ENCODE results near the gene AMELX.

The AMELX gene

GRCh38 chrX:11293113-11293512 is at the start of gene AMELX:
Gene AMELX, plus strand, starts transcription at chrX:11293413. Its CDS starts 1,376 bp downstream, at chrX:11294789.
- DNase-seq (ENCODE audit: low spot score): no peak

GRCh38 chrX:11244636-11245035 is 48.6 kb upstream of the AMELX start:
- no peak for DNase-seq (ENCODE audit: low spot score)

- no peak for DNase-seq (ENCODE audit: low spot score)
Observed at GRCh38 chrX:11254417-11255109, 38.6 kb upstream of the AMELX start.

- no peak for DNase-seq (ENCODE audit: low spot score)
Observed at GRCh38 chrX:11257290-11257689, 35.9 kb upstream of the AMELX start.

GRCh38 chrX:11257711-11258110 is 35.5 kb upstream of the AMELX start:
- no peak for DNase-seq (ENCODE audit: low spot score)

GRCh38 chrX:11259437-11259836 is 33.8 kb upstream of the AMELX start:
- DNase-seq (ENCODE audit: low spot score): no peak

- no peak for DNase-seq (ENCODE audit: low spot score)
Observed at GRCh38 chrX:11261260-11261659, 32.0 kb upstream of the AMELX start.

- no peak for DNase-seq (ENCODE audit: low spot score)
Observed at GRCh38 chrX:11264925-11265324, 28.3 kb upstream of the AMELX start.

GRCh38 chrX:11265352-11265751 is 27.9 kb upstream of the AMELX start:
- no peak for DNase-seq (ENCODE audit: low spot score)

- DNase-seq (ENCODE audit: low spot score): no peak
Observed at GRCh38 chrX:11266573-11267003, 26.6 kb upstream of the AMELX start.

- no peak for DNase-seq (ENCODE audit: low spot score)
Observed at GRCh38 chrX:11267425-11267824, 25.8 kb upstream of the AMELX start.

- DNase-seq (ENCODE audit: low spot score): no peak
Observed at GRCh38 chrX:11269006-11269405, 24.2 kb upstream of the AMELX start.

GRCh38 chrX:11269996-11270395 is 23.2 kb upstream of the AMELX start:
- no peak for DNase-seq (ENCODE audit: low spot score)

GRCh38 chrX:11272290-11272689 is 20.9 kb upstream of the AMELX start:
- DNase-seq (ENCODE audit: low spot score): no peak

- no peak for DNase-seq (ENCODE audit: low spot score)
Observed at GRCh38 chrX:11272863-11273262, 20.4 kb upstream of the AMELX start.

- DNase-seq (ENCODE audit: low spot score): no peak
Observed at GRCh38 chrX:11273544-11273943, 19.7 kb upstream of the AMELX start.

- DNase-seq (ENCODE audit: low spot score): no peak
Observed at GRCh38 chrX:11282043-11282442, 11.2 kb upstream of the AMELX start.

GRCh38 chrX:11285651-11286050 is 7.6 kb upstream of the AMELX start:
- DNase-seq (ENCODE audit: low spot score): no peak

- DNase-seq (ENCODE audit: low spot score): no peak
Observed at GRCh38 chrX:11287505-11287904, 5.7 kb upstream of the AMELX start.

GRCh38 chrX:11290416-11291102 is 2.7 kb upstream of the AMELX start:
- no peak for DNase-seq (ENCODE audit: low spot score)

- no peak for DNase-seq (ENCODE audit: low spot score)
Observed at GRCh38 chrX:11296051-11296450, 2.8 kb downstream of the AMELX start.

- DNase-seq (ENCODE audit: low spot score): no peak
Observed at GRCh38 chrX:11298600-11298999, 5.4 kb downstream of the AMELX start.

- no peak for DNase-seq (ENCODE audit: low spot score)
Observed at GRCh38 chrX:11304829-11305228, 11.6 kb downstream of the AMELX start.

GRCh38 chrX:11305641-11306040 is 12.4 kb downstream of the AMELX start:
- DNase-seq (ENCODE audit: low spot score): no peak
